K562 (cell line): Measurements from ENCODE around the gene ADGRG1. TPM values are rescaled to one million over a fixed set of nuclear protein-coding genes. Genes with fewer than 3 reads are reported as not detected.

Experiments used
- ARID3B ChIP-seq: fragments of 250-450 bp; sonication (Bioruptor Pico); IDR thresholded peaks from 2 replicates; pipeline ENCODE4 v1.4.0; 2020; ENCODE audit warnings: borderline replicate concordance
- DMBX1 ChIP-seq: fragments of 250-450 bp; sonication (Bioruptor Pico); IDR thresholded peaks from 2 replicates; pipeline ENCODE4 v1.8.0; 2022; ENCODE audit warnings: inconsistent platforms, mild to moderate bottlenecking, moderate library complexity, borderline replicate concordance
- DPF2 ChIP-seq: fragments of 450-650 bp; IDR thresholded peaks from 2 replicates; pipeline ENCODE4 v1.6.1; 2016
- MNT ChIP-seq, 2 experiments: fragments of 450-650 bp; conservative IDR thresholded peaks; 2 replicates each; pipeline ENCODE4 v1.6.1; 2017; ENCODE audit warnings: mild to moderate bottlenecking in 2 of 2, moderate library complexity in 2 of 2
- NFIX ChIP-seq: fragments of 250-450 bp; sonication (Bioruptor Pico); IDR thresholded peaks from 2 replicates; pipeline ENCODE4 v1.4.0; 2020; ENCODE audit warnings: low read depth, mild to moderate bottlenecking, moderate library complexity
- PTBP1 ChIP-seq: fragments of 200-400 bp; formaldehyde crosslinking; IDR thresholded peaks from 2 replicates; pipeline ENCODE4 v1.6.1; 2017; ENCODE audit warnings: low read depth, low read length
- SMARCB1 ChIP-seq: IDR thresholded peaks from 2 replicates; pipeline ENCODE4 v1.6.1; 2011; ENCODE audit warnings: improper control_type of control experiment, low read depth; ENCODE audit not compliant: insufficient read length
- SP1 ChIP-seq: sonication (generic); formaldehyde crosslinking; IDR thresholded peaks from 2 replicates; pipeline ENCODE4 v1.8.1; 2022; ENCODE audit warnings: mild to moderate bottlenecking, missing genetic modification reagents
- WHSC1 ChIP-seq: IDR thresholded peaks from one replicate; pipeline ENCODE4 v1.6.1; 2012; ENCODE audit warnings: low read length, control low read depth, inconsistent platforms
- ZNF318 ChIP-seq, 2 experiments: fragments of 450-650 bp; IDR thresholded peaks; 2 replicates each; pipeline ENCODE4 v1.6.1; 2016; ENCODE audit warnings: mild to moderate bottlenecking in 2 of 2, borderline replicate concordance in 1 of 2, low read depth in 1 of 2, moderate library complexity in 1 of 2
- polyA plus RNA-seq, 8 experiments: library from polyadenylated mRNA; depleted of rRNA in 4 of 8; stranded (reverse) in 5 of 8; unstranded in 3 of 8; fragments of >200 nt; fragmentation: Nextera tagmentation in 2 of 8; fragmentation: Illumina TruSeq in 1 of 8; extraction: Ambion mirVana in 2 of 8; extraction: Trizol in 1 of 8; gene quantifications; 2 replicates each; pipeline versions ENCODE4 v1.2.1 to v1.2.3, GENCODE V29; 2011 to 2014; ENCODE audit warnings: inconsistent platforms in 1 of 8, missing spikeins in 1 of 8
- total RNA-seq, 7 experiments: library from RNA; depleted of rRNA in 6 of 7; stranded (reverse); fragments of >200 nt in 6 of 7; fragmentation: Illumina TruSeq in 2 of 7; extraction: Trizol in 2 of 7; gene quantifications; 2 replicates each; pipeline versions ENCODE4 v1.2.1 to v1.2.3, GENCODE V29; 2011 to 2021; ENCODE audit warnings: low replicate concordance in 1 of 7
- TF ChIP-seq, protein P1 (sequence below): fragments of 450-650 bp; conservative IDR thresholded peaks from 2 replicates; pipeline ENCODE4 v1.6.1; 2016; ENCODE audit warnings: missing genetic modification characterization, low read depth, mild to moderate bottlenecking, control low read depth, missing compliant biosample characterization
- TF ChIP-seq, protein P2 (sequence below): fragments of 450-650 bp; IDR thresholded peaks from one replicate; pipeline ENCODE4 v1.6.1; 2018; ENCODE audit warnings: mild to moderate bottlenecking, moderate library complexity; ENCODE audit not compliant: partially characterized antibody

ADGRG1 gene
- total and polyA plus RNA-seq, 9 of the 15 experiments (the other 6 are each of a cell fraction or from before 2014, with no cell fraction given): 0.04 to 0.31 (median 0.16) TPM; not detected in 6

GRCh38 chr16:57628008-57628781, at the start of gene ADGRG1 (continued):
- TF ChIP-seq, protein P1, sequence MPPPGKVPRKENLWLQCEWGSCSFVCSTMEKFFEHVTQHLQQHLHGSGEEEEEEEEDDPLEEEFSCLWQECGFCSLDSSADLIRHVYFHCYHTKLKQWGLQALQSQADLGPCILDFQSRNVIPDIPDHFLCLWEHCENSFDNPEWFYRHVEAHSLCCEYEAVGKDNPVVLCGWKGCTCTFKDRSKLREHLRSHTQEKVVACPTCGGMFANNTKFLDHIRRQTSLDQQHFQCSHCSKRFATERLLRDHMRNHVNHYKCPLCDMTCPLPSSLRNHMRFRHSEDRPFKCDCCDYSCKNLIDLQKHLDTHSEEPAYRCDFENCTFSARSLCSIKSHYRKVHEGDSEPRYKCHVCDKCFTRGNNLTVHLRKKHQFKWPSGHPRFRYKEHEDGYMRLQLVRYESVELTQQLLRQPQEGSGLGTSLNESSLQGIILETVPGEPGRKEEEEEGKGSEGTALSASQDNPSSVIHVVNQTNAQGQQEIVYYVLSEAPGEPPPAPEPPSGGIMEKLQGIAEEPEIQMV: no peak
- TF ChIP-seq, protein P2, sequence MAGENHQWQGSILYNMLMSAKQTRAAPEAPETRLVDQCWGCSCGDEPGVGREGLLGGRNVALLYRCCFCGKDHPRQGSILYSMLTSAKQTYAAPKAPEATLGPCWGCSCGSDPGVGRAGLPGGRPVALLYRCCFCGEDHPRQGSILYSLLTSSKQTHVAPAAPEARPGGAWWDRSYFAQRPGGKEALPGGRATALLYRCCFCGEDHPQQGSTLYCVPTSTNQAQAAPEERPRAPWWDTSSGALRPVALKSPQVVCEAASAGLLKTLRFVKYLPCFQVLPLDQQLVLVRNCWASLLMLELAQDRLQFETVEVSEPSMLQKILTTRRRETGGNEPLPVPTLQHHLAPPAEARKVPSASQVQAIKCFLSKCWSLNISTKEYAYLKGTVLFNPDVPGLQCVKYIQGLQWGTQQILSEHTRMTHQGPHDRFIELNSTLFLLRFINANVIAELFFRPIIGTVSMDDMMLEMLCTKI: no peak
- TF ChIP-seq DMBX1 (no peak), SP1 (CRISPR knock-in tag) (peak; percentile 64), WHSC1 (no peak), ARID3B (CRISPR knock-in tag) (no peak), ZNF318 (IDR thresholded peaks at IDR 0.05; ENCODE audit: borderline replicate concordance in 1 of 2, low read depth in 1 of 2) (no peak), PTBP1 (no peak), MNT (conservative IDR thresholded peaks at IDR 0.05) (no peak), SMARCB1 (no peak), DPF2 (no peak; the same call in 1 of the 2 replicates), NFIX (no peak)
